DMS114 treated with DMSO at 0.1 percent for 48 hours (cell line): ENCODE data around the gene ZNF512B.

Experiments used
- DNase-seq: peaks from one replicate; lab custom pipeline; 2025; ENCODE audit not compliant: unreplicated experiment; lab: John Stamatoyannopoulos, UW

Gene ZNF512B

GRCh38 chr20:63951398-63952209 lies 18.1 kb downstream of the ZNF512B start:
- DNase-seq = no peak

GRCh38 chr20:63950701-63951397 lies 18.9 kb downstream of the ZNF512B start:
- DNase-seq = no peak

GRCh38 chr20:63947638-63948456 lies 21.9 kb downstream of the ZNF512B start:
- DNase-seq = no peak

GRCh38 chr20:63946986-63947637 lies 22.6 kb downstream of the ZNF512B start:
- no peak for DNase-seq

- no peak for DNase-seq
These were observed 23.5 kb downstream of the ZNF512B start for GRCh38 chr20:63945921-63946920.

- DNase-seq = no peak
These were observed 24.6 kb downstream of the ZNF512B start for GRCh38 chr20:63945031-63945658.

GRCh38 chr20:63944078-63944941 lies 25.4 kb downstream of the ZNF512B start:
- no peak for DNase-seq

- no peak for DNase-seq
These were observed 26.0 kb downstream of the ZNF512B start for GRCh38 chr20:63943808-63944077.

- no peak for DNase-seq
These were observed 26.5 kb downstream of the ZNF512B start for GRCh38 chr20:63942969-63943807.

- no peak for DNase-seq
These were observed 27.3 kb downstream of the ZNF512B start for GRCh38 chr20:63942250-63942951.

- no peak for DNase-seq
These were observed 28.2 kb downstream of the ZNF512B start for GRCh38 chr20:63941282-63942081.

GRCh38 chr20:63940472-63941266 lies 29.1 kb downstream of the ZNF512B start:
- DNase-seq = no peak

GRCh38 chr20:63940071-63940471 lies 29.7 kb downstream of the ZNF512B start:
- DNase-seq = no peak

- no peak for DNase-seq
These were observed 30.4 kb downstream of the ZNF512B start for GRCh38 chr20:63939061-63939935.

- DNase-seq = no peak
These were observed 32.1 kb downstream of the ZNF512B start for GRCh38 chr20:63937596-63937995.
